HCEC 1CT (cell line): ENCODE results near the gene TBC1D22A.

Source experiments
- DNase-seq: peaks from one replicate; pipeline ENCODE4 v3.0.0-alpha.2; 2017

TBC1D22A gene

GRCh38 chr22:46754110-46754799 lies 8.2 kb upstream of the TBC1D22A start:
- DNase-seq = peak; percentile 97

GRCh38 chr22:46754826-46755225 lies 7.6 kb upstream of the TBC1D22A start:
- no peak for DNase-seq

GRCh38 chr22:46755525-46755924 lies 6.9 kb upstream of the TBC1D22A start:
- DNase-seq = no peak

GRCh38 chr22:46756097-46756496 lies 6.4 kb upstream of the TBC1D22A start:
- DNase-seq = no peak

GRCh38 chr22:46757104-46757503 lies 5.3 kb upstream of the TBC1D22A start:
- no peak for DNase-seq

GRCh38 chr22:46758121-46758520 lies 4.3 kb upstream of the TBC1D22A start:
- DNase-seq = no peak

GRCh38 chr22:46758867-46759290 lies 3.6 kb upstream of the TBC1D22A start:
- DNase-seq = peak; percentile 56

GRCh38 chr22:46761017-46761416 lies 1.4 kb upstream of the TBC1D22A start:
- no peak for DNase-seq

GRCh38 chr22:46761539-46762237 lies 762 bp upstream of the TBC1D22A start:
- no peak for DNase-seq

GRCh38 chr22:46763051-46763705 lies 728 bp downstream of the TBC1D22A start:
- no peak for DNase-seq

GRCh38 chr22:46764140-46764680 lies 1.8 kb downstream of the TBC1D22A start:
- no peak for DNase-seq

GRCh38 chr22:46764779-46765485 lies 2.5 kb downstream of the TBC1D22A start:
- DNase-seq = no peak

- no peak for DNase-seq
Observed at GRCh38 chr22:46766611-46767010, 4.2 kb downstream of the TBC1D22A start.

- no peak for DNase-seq
Observed at GRCh38 chr22:46767249-46767985, 5.0 kb downstream of the TBC1D22A start.

- DNase-seq = no peak
Observed at GRCh38 chr22:46769191-46769675, 6.8 kb downstream of the TBC1D22A start.

- no peak for DNase-seq
Observed at GRCh38 chr22:46769706-46770105, 7.3 kb downstream of the TBC1D22A start.

GRCh38 chr22:46770151-46770641 lies 7.7 kb downstream of the TBC1D22A start:
- no peak for DNase-seq

- no peak for DNase-seq
Observed at GRCh38 chr22:46770726-46771125, 8.3 kb downstream of the TBC1D22A start.

- DNase-seq = no peak
Observed at GRCh38 chr22:46773076-46773475, 10.6 kb downstream of the TBC1D22A start.

- no peak for DNase-seq
Observed at GRCh38 chr22:46774253-46774979, 12.0 kb downstream of the TBC1D22A start.
